Fibroblast of lung (primary cell): ENCODE data around the gene CTBP1.

Experiments
- CTCF ChIP-seq, 2 donors: IDR thresholded peaks in 1 of 2; conservative IDR thresholded peaks in 1 of 2; 1 replicate in 1 of 2; 2 replicates in 1 of 2; pipeline ENCODE4 v1.5.1; 2011 to 2012; ENCODE audit warnings: low read length in 2 of 2, control low read depth in 1 of 2, inconsistent platforms in 1 of 2, low read depth in 1 of 2, mild to moderate bottlenecking in 1 of 2
- EZH2 ChIP-seq: IDR thresholded peaks from 2 replicates; pipeline ENCODE4 v1.5.1; 2012; ENCODE audit warnings: low read length, control low read depth, mild to moderate bottlenecking; ENCODE audit errors: missing control alignments

DNA sequence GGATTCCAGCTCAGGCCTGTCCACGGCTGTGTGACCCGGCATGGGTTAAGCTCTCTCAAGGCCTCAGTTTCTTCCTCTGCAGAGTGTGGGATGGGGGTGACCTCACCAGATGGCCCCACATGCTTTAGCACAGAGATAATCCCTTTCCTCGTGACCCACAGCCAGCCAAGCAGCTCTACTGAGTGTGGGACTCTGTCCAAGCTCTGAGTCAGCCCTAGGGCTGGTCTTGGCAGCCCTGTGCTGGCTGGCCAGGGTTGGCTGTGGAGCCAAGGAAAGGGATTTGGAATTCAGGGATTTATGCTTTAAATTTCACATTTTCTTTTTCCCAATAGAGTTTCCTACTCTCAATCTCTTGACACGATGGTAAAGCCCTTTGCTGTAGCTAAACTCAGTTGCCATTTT lies 56.8 kb downstream of the CTBP1 start:
- TF ChIP-seq CTCF (conservative IDR thresholded peaks at IDR 0.05 in 1 of 2, IDR thresholded peaks at IDR 0.05 in 1 of 2; ENCODE audit: low read depth in 1 of 2, low read length in 2 of 2) (no peak), EZH2 (no peak)
